CD4-positive, alpha-beta T cell treated with Interleukin-4 for 1 hour (primary cell): ENCODE results near the gene ATP8B3.
A peak's percentile ranks its signal among the peaks of the same experiment; 100 is the strongest.

ENCODE experiments used
- DNase-seq, 2 donors: peaks; one replicate each; pipeline ENCODE4 v3.0.0-alpha.2; 2020 to 2022

ATP8B3 gene

GRCh38 chr19:1830978-1831377 lies 18.9 kb upstream of the ATP8B3 start:
- DNase-seq, result no peak

DNA sequence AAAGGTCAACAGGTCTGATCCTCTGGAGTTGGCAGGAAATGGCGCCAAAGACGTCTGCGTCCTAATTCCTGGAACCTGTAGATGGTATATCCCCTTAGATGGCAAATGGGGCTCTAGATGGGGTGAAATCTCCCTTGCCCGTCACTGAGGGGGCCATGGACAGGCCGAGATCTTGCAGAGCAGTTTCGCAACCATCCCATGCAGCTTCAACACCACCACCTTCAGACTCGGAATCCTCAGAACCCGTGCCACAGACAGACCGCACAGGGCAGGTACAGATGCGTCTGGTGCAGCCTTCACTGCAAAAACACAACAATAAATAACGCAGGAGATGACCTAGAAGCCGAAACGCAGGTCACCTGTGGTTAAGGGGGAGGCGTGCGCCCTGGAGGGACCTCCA lies 18.5 kb upstream of the ATP8B3 start:
- no peak for DNase-seq

GRCh38 chr19:1829958-1830357 lies 17.9 kb upstream of the ATP8B3 start:
- no peak for DNase-seq

DNA sequence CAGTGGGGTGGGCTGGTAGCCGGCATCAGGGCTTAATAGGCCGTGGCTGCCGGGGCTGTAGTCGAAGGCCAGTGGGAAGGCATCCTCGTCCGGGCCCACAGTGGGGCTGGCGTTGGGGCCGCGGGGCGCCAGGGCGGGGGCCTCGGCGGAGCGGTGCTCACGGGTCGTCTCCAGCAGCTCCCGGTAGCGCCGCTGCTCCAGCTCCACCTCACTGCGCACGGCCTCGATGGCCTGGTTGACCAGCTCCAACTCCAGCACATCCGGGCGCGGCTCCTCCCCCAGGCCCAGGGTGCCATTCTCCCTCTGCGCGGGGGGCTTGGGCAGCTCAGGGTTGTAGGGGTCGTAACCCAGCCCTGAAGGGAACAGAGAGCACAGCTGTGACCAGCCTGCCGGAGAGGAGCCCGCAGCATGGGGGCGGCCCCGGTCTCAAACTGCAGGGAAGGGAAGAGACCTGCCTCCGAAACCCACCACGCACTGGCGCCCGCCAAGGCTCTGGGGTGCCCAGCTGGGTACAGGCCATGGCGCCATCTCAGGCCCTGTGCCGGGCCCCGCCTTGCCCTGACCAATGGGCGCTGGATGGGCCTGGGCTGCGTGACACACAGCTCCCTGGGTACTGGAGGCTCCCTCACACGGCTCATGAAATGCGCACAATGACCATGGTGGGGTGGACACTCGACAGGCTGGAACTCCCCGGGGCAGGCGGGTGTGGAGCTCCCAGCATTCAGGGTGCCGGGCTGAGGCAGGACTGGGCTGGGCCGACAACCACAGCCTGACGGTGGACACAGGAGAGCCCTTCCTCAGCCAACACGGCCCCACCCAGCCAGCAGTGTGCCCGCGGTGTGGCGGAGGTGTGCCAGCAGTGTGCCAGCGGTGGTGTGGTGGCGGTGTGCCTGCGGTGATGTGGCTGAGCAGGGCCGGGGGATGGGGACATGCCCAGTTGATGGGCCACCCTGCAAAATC lies 16.5 kb upstream of the ATP8B3 start:
- DNase-seq, result no peak

GRCh38 chr19:1827566-1828278 lies 15.6 kb upstream of the ATP8B3 start:
- no peak for DNase-seq

- no peak for DNase-seq
Measured at GRCh38 chr19:1826557-1827521, 14.8 kb upstream of the ATP8B3 start.

DNA sequence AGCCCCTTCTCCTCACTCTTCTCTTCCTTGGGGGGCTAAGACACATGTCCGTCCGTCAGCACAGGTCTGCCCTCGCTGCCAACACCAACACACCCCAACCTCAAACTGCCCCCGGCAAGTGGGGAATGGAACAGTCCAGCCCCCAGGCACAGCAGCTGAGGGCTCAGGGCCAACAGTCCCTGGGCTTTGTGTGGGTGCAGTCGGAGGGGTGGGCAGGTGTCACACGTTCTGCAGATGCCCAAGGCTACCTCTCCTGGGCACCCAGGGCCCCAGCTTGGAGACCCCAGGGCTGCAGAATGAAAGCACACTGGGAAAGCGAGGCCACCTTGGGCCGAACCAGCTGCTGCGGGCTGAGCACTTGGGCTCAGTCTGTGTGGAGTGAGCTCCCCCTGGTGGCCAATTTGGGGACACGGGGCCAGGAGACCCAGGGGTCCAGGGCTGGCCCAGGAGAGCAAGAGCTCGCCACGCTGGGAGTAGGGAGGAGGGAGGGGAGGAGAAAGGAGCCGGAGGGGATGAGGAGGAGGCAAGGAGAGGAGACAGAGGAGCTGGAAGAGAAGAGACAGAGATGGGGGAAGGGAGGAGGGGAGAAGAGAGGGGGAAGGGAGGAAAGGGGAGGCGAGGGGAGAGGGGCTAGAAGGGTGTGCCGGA lies 14.0 kb upstream of the ATP8B3 start:
- DNase-seq, result peak; percentile 77

GRCh38 chr19:1824252-1824622 lies 12.2 kb upstream of the ATP8B3 start:
- DNase-seq, result no peak

GRCh38 chr19:1823539-1824251 lies 11.6 kb upstream of the ATP8B3 start:
- no peak for DNase-seq

DNA sequence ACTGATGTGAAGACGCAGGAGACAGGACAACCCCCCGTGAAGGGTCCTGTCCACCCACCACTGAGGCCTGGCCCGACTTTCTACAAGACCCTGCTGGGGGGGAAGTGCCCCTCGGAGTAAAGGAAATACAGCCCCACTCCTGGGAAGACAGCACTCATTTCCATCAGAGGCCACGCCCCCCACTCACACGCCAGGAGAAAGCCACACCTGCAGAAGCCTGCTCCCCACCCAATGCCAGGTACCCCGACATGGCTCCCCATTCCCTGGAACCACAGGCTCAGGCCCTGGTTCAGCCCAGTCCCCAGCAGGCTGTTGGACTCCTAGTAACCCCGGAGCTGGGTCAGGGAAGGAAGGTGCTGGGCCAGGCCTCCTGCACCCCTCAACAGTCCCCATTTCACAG lies 10.9 kb upstream of the ATP8B3 start:
- no peak for DNase-seq

GRCh38 chr19:1822210-1822609 lies 10.1 kb upstream of the ATP8B3 start:
- no peak for DNase-seq

DNA sequence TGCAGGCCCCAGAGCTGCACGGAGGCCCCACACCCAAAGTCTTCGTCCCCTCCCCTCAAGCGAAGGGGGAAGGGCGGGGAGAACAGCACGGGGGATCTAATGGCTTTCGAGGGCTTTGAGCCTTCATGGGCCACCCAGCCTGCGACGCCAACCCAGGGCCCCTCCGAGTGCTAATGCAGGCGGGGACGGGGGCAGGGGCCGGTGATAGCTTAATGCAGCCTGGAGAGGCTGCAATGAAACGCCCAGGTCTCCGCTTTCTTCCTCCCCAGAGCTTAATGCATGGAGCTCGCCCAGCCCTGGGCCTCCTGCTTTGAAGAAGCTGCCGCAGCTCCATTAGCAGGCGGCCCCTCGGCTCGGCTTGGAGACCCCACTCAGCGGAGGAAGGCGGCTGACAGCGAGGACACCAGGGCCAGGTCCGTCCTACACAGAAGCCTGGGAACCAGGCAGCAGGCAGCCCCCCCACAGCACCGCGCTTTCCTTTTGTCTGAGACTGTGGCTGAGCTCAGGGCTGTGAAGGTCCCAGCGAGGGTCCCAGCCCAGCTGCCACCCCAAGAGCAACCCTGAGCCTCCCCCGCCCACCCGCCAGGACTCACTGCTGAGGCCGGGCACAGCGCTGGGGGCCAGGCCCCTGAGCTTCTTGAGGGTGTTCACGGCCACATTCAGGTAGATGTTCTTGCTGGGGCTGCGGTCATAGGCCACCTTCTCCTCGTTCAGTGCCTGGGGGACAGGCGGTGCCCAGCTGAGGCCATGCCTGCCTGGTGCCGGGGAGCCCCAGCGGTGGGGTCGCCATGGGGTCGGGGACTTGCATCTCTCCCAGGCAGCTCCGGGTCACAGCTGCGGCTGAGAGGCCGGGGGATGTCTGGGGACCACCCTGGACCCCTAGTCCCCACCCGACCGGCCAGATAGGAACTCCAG lies 7.5 kb upstream of the ATP8B3 start:
- DNase-seq, result no peak

- DNase-seq, result no peak
Measured at GRCh38 chr19:1818549-1819195, 6.6 kb upstream of the ATP8B3 start.

- no peak for DNase-seq
Measured at GRCh38 chr19:1817553-1818179, 5.6 kb upstream of the ATP8B3 start.

DNA sequence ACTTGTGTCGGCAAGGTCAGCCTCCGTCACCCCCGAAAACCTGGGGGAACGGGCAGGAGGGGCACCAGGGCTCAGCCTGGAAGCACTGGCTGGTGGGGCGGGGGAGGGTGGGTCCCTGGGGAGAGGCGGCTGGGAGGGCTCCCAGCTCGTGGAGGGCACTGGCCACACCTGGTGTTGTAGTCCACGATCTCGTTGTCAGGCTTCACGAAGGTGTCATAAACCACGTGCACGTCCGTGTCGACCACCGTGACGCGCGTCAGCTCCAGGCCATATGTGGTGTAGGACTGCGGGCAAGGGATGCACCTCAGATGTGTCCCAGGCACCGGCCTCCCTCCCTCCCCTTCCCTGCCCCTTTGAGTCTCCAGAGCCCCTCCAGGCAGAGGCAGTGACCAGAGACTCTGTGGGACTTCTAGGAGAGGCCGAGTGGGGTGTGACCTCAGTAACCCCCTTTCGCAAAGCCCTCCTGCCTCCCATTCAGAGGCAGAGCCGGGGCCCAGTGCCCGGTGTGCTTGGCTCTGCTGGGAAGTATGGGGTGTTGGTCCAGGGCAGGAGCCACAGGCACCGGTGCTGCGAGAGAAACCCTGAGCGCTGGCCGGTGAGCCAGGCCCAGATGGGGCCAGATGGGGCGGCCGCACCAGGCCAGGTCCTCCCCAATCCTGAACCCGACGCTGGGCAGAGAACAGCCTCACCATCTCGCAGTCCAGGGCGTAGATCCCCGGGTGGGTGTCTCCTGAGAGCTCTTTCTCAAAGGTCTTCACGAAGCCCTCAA lies 4.6 kb upstream of the ATP8B3 start:
- no peak for DNase-seq

DNA sequence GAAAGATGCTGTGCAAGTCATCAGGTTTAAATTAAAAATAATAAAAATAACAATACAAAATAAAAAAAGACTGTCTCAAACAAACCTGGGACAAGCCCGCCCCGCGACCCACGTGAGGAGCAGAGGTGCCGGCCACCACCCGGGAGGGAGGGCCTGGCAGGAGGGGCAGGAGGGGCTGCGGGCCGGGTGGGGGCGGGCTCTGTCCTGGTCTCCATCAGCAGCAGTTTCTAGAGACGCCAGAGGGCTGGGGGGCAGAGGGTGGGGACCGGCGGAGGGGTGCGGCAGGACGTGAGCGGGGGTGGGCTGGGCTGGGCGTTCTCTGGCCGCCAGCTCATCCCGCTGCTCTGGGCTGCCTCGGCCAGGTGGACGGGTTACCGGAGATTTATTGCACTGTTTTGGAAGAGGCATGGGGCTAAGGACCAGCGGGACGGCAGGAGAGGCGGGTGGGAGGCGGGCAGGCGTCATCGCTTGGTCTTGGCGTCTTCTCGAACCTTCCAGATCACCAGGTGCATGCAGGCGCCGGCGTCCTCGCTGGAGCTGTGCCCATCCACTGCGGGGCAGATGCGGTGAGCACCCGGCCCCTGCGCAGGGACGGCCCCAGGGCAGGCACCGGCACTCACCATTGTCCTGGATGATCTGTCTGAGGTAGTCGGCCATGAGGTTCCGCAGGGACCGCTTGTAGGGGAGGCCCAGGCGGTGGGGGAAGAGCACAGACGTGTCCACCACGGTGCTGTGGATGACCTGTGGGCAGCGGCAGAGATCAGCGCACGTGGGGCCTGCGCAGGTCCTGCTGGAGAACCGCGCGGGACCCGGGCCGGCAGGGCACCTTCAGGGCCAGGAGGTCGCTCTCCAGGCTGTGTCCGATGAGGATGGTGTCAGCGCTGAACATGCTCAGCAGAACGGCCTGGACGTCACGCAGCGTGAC lies 3.8 kb upstream of the ATP8B3 start:
- no peak for DNase-seq

DNA sequence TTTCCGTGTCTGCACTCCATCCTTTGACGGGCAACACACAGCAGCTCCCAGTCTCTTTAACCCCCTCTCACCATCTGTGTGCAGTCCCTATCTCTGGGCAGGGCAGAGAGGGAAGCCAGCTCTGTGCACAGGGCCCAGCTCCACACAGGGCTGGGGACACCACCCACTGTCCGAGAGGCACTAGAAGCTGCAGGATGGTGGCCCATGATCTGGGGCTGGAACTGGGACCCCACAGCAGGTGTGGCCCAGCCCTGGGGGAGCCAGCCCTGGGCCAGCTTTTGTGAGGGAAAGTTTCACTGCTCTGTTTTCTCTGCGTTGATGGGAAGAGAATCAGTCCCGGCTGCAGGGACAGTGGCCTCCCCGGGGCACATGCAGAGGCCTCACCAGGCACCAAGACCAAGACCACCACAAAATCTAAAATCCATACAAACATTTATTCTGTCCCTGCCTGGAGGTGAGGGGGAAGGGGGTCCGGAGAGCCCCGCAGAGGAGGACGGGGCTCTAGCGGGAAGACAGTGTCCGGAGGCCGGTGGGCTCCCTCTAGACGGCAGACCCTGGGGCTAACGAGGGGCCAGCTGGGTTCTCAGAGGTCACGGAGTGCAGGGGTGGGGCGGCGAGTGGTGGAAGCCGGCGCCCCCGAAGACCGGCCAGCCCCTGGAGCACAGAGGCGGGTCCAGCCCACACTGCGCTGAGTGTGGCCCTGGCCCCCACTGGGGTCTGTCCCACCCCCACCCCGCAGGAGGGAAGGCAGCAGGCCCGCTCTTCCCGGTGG lies 2.9 kb upstream of the ATP8B3 start:
- no peak for DNase-seq
